Right atrium auricular region (tissue), 2 donors: ENCODE results near the gene IER5L. TPM values are rescaled to one million over a fixed set of nuclear protein-coding genes. Genes with fewer than 3 reads are reported as not detected.

Experiments used
- DNase-seq: peaks from one replicate; pipeline ENCODE4 v3.0.0-alpha.2; 2019; ENCODE audit warnings: low spot score
- H3K27ac ChIP-seq, 2 donors: fragments of 200-600 bp; sonication (generic); 1 replicate in 1 of 2; 2 replicates in 1 of 2; pipeline ENCODE4 v1.5.1; 2016 to 2019
- H3K27me3 ChIP-seq, 2 donors: fragments of 200-600 bp; sonication (generic); one replicate each; pipeline versions ENCODE4 v1.5.1 to v1.6.0; 2017 to 2019
- H3K36me3 ChIP-seq: fragments of 200-600 bp; sonication (generic); one replicate; pipeline ENCODE4 v1.5.1; 2016
- H3K4me1 ChIP-seq, 2 donors: fragments of 200-600 bp; sonication (generic); one replicate each; pipeline versions ENCODE4 v1.5.1 to v1.6.0; 2017 to 2019
- H3K4me3 ChIP-seq, 2 donors: fragments of 200-600 bp; sonication (generic); 1 replicate in 1 of 2; 2 replicates in 1 of 2; pipeline ENCODE4 v1.5.1; 2017 to 2019; ENCODE audit warnings: mild to moderate bottlenecking in 1 of 2, moderate library complexity in 1 of 2
- H3K9me3 ChIP-seq, 2 donors: fragments of 200-600 bp; sonication (generic); one replicate each; pipeline ENCODE4 v1.5.1; 2019
- CTCF ChIP-seq, 2 donors: fragments of 200-600 bp; sonication (generic); IDR thresholded peaks; one replicate each; pipeline ENCODE4 v1.5.1; 2019; ENCODE audit warnings: antibody characterized with exemption in 2 of 2
- total RNA-seq, 2 donors: library from RNA; depleted of rRNA; stranded (reverse); fragments of >200 nt; gene quantifications; one replicate each; pipeline ENCODE4 v1.1.0, GENCODE V29; 2016

IER5L gene
- total RNA-seq, 2 donors from 2014 or later = 5.5 to 11.6 TPM

- peaks cover 0 to 97% of the 10 kb centered on the region in 2 donors for H3K4me1 ChIP-seq
- peak overlapping the region; percentile 99 to 100 for H3K27ac ChIP-seq
- peak overlapping the region in 1 of 2 donors; percentile 51 for H3K4me3 ChIP-seq
- H3K27me3 ChIP-seq = no peaks in the 10 kb centered on the region
- H3K36me3 ChIP-seq = peaks cover 2% of the 10 kb centered on the region
- TF ChIP-seq CTCF (IDR thresholded peaks at IDR 0.05) = no peak
- no peak for DNase-seq
- H3K9me3 ChIP-seq = no peaks in the 10 kb centered on the region
These were observed 35.7 kb downstream of the IER5L start for GRCh38 chr9:129142138-129142935.

- Histone ChIP-seq H3K9me3 (no peaks in the 10 kb centered on the region), H3K27me3 (no peaks in the 10 kb centered on the region), H3K27ac (peak overlapping the region; percentile 99 to 100), H3K4me1 (peaks cover 0 to 88% of the 10 kb centered on the region in 2 donors), H3K36me3 (peaks cover 5% of the 10 kb centered on the region), H3K4me3 (peak overlapping the region; percentile 46 to 51)
- TF ChIP-seq CTCF (IDR thresholded peaks at IDR 0.05) = no peak
- peak; percentile 90 for DNase-seq
These were observed 36.7 kb downstream of the IER5L start for GRCh38 chr9:129141066-129142041.

GRCh38 chr9:129140397-129141065 is 37.5 kb downstream of the IER5L start:
- H3K9me3 ChIP-seq = no peaks in the 10 kb centered on the region
- no peaks in the 10 kb centered on the region for H3K27me3 ChIP-seq
- H3K4me1 ChIP-seq = peaks cover 0 to 80% of the 10 kb centered on the region in 2 donors
- no peak for TF ChIP-seq CTCF (IDR thresholded peaks at IDR 0.05)
- peak; percentile 68 for DNase-seq
- peak overlapping the region; percentile 99 to 100 for H3K27ac ChIP-seq
- H3K4me3 ChIP-seq = peak overlapping the region; percentile 46 to 51
- H3K36me3 ChIP-seq = peaks cover 5% of the 10 kb centered on the region

GRCh38 chr9:129139993-129140396 is 38.1 kb downstream of the IER5L start:
- no peaks in the 10 kb centered on the region for H3K9me3 ChIP-seq
- peak; percentile 98 for DNase-seq
- peaks cover 5% of the 10 kb centered on the region for H3K36me3 ChIP-seq
- peak overlapping the region; percentile 99 to 100 for H3K27ac ChIP-seq
- no peak for TF ChIP-seq CTCF (IDR thresholded peaks at IDR 0.05)
- H3K27me3 ChIP-seq = no peaks in the 10 kb centered on the region
- H3K4me1 ChIP-seq = peaks cover 0 to 74% of the 10 kb centered on the region in 2 donors
- peak overlapping the region; percentile 46 to 51 for H3K4me3 ChIP-seq

GRCh38 chr9:129139233-129139992 is 38.6 kb downstream of the IER5L start:
- Histone ChIP-seq H3K4me3 (peak overlapping the region; percentile 17 to 51), H3K27ac (peak overlapping the region; percentile 99 to 100), H3K36me3 (peaks cover 5% of the 10 kb centered on the region), H3K27me3 (no peaks in the 10 kb centered on the region), H3K4me1 (peaks cover 0 to 68% of the 10 kb centered on the region in 2 donors), H3K9me3 (no peaks in the 10 kb centered on the region)
- peak; percentile 90 for DNase-seq
- peak; percentile 67 to 94 for TF ChIP-seq CTCF (IDR thresholded peaks at IDR 0.05)
